HepG2 (cell line): ENCODE measurements around the gene SIM1. TPM values are rescaled to one million over a fixed set of nuclear protein-coding genes. Genes with fewer than 3 reads are reported as not detected.

Experiments used
- ATAC-seq: fragments of 200-7000 bp; cut with Tn5 transposase; 3 replicates; pipeline ENCODE4 v1.9.1; 2020; ENCODE audit warnings: mild to moderate bottlenecking, moderate library complexity
- BruUV-seq: library from RNA; stranded (reverse); fragments of 400-500 nt; replicated peaks from 2 replicates; lab custom pipeline; 2021; lab: Mats Ljungman, UMichigan
- CTCF ChIA-PET: fragments of 300-600 bp; formaldehyde crosslinking; extraction: SDS; loops from one replicate; lab custom pipeline; 2021; ENCODE audit warnings: low total read pairs, inconsistent platforms, low intra/inter-chr PET ratio; lab: Yijun Ruan, JAX
- POLR2A ChIA-PET: fragments of 350-600 bp; sonication (Branson Sonifier 250); formaldehyde crosslinking; loops from one replicate; lab custom pipeline; 2020; ENCODE audit warnings: antibody characterized with exemption, inconsistent platforms; lab: Yijun Ruan, JAX
- DNase-seq: peaks from one replicate; pipeline ENCODE4 v3.0.0-alpha.2; 2015; ENCODE audit warnings: low spot score
- FAIRE-seq: peaks from 3 replicates; lab custom pipeline; 2011; peaks lifted over from hg19 to GRCh38; lab: Jason Lieb, UNC
- H2AFZ ChIP-seq: one replicate; pipeline ENCODE4 v1.6.1; 2011; ENCODE audit warnings: low read length, inconsistent platforms
- H3K27ac ChIP-seq: fragments of 300-600 bp; 3 replicates; pipeline ENCODE4 v1.8.0; 2011; ENCODE audit warnings: mixed run types, mild to moderate bottlenecking, mixed read lengths, low read length, inconsistent platforms; ENCODE audit not compliant: insufficient read depth; ENCODE audit errors: extremely low read length
- H3K27me3 ChIP-seq, 2 experiments: fragments of 200-600 bp in 1 of 2; 2 replicates in 1 of 2; 3 replicates in 1 of 2; pipeline versions ENCODE4 v1.6.0 to v1.8.0; 2011; ENCODE audit warnings: low read length in 2 of 2, mild to moderate bottlenecking in 2 of 2, moderate library complexity in 2 of 2, inconsistent platforms in 1 of 2; ENCODE audit not compliant: insufficient read depth in 2 of 2, control insufficient read depth in 1 of 2
- H3K36me3 ChIP-seq, 2 experiments: fragments of 200-600 bp in 1 of 2; replicated peaks in 1 of 2; 2 replicates in 1 of 2; 3 replicates in 1 of 2; pipeline versions ENCODE4 v1.5.1 to v1.8.0; 2011; ENCODE audit warnings: low read length in 2 of 2, inconsistent platforms in 1 of 2; ENCODE audit not compliant: insufficient read depth in 2 of 2, control insufficient read depth in 1 of 2
- H3K4me1 ChIP-seq: 2 replicates; pipeline ENCODE4 v1.5.1; 2012; ENCODE audit warnings: low read length, inconsistent platforms; ENCODE audit not compliant: insufficient read depth
- H3K4me2 ChIP-seq: 2 replicates; pipeline ENCODE4 v1.6.0; 2011; ENCODE audit warnings: low read depth, low read length, inconsistent platforms
- H3K4me3 ChIP-seq, 3 experiments: fragments of 200-600 bp in 1 of 3; sonication (generic), shearing (Covaris generic) in 1 of 3; replicated peaks in 1 of 3; 2 replicates each; pipeline ENCODE4 v1.5.1; 2011 to 2016; ENCODE audit warnings: low read length in 3 of 3, inconsistent platforms in 2 of 3, low read depth in 2 of 3, mild to moderate bottlenecking in 2 of 3, control low read depth in 1 of 3, mixed read lengths in 1 of 3; ENCODE audit not compliant: insufficient read depth in 1 of 3
- H3K79me2 ChIP-seq: one replicate; pipeline ENCODE4 v1.6.1; 2011; ENCODE audit warnings: low read length, inconsistent platforms; ENCODE audit not compliant: insufficient read depth
- H3K9ac ChIP-seq: 2 replicates; pipeline ENCODE4 v1.6.0; 2011; ENCODE audit warnings: mild to moderate bottlenecking, low read depth, low read length, inconsistent platforms; ENCODE audit not compliant: insufficient read depth
- H3K9me3 ChIP-seq: 2 replicates; pipeline ENCODE4 v1.5.1; 2012; ENCODE audit warnings: mild to moderate bottlenecking, low read length
- H4K20me1 ChIP-seq: 2 replicates; pipeline ENCODE4 v1.6.0; 2011; ENCODE audit warnings: inconsistent platforms, mild to moderate bottlenecking, low read length, moderate library complexity; ENCODE audit not compliant: insufficient read depth
- GPN1 ChIP-seq: sonication (generic); formaldehyde crosslinking; IDR thresholded peaks from 2 replicates; pipeline ENCODE4 v1.5.1; 2020; ENCODE audit warnings: missing genetic modification reagents, borderline replicate concordance
- MXD1 ChIP-seq: sonication (generic); formaldehyde crosslinking; IDR thresholded peaks from 2 replicates; pipeline ENCODE4 v1.4.0; 2020; ENCODE audit warnings: mild to moderate bottlenecking, missing genetic modification reagents
- RBAK ChIP-seq: sonication (generic); formaldehyde crosslinking; IDR thresholded peaks from 2 replicates; pipeline ENCODE4 v1.5.1; 2020; ENCODE audit warnings: mild to moderate bottlenecking, missing genetic modification reagents
- SNAPC2 ChIP-seq: sonication (generic); formaldehyde crosslinking; IDR thresholded peaks from 2 replicates; pipeline ENCODE4 v1.8.1; 2022; ENCODE audit warnings: mild to moderate bottlenecking, missing genetic modification reagents
- TBX2 ChIP-seq: sonication (generic); formaldehyde crosslinking; IDR thresholded peaks from 2 replicates; pipeline ENCODE4 v1.5.0; 2020; ENCODE audit warnings: missing genetic modification reagents, mild to moderate bottlenecking, borderline replicate concordance
- ZBED4 ChIP-seq: sonication (generic); formaldehyde crosslinking; IDR thresholded peaks from 2 replicates; pipeline ENCODE4 v1.4.0; 2020; ENCODE audit warnings: missing genetic modification reagents, borderline replicate concordance
- ZBTB44 ChIP-seq: sonication (generic); formaldehyde crosslinking; IDR thresholded peaks from 2 replicates; pipeline ENCODE4 v1.4.0; 2020; ENCODE audit warnings: missing genetic modification reagents
- ZNF431 ChIP-seq: sonication (generic); formaldehyde crosslinking; IDR thresholded peaks from 2 replicates; pipeline ENCODE4 v1.9.0; 2022; ENCODE audit warnings: missing genetic modification reagents, low read depth, mild to moderate bottlenecking, borderline replicate concordance
- ZNF670 ChIP-seq: sonication (generic); formaldehyde crosslinking; IDR thresholded peaks from 2 replicates; pipeline ENCODE4 v1.8.0; 2022; ENCODE audit warnings: mild to moderate bottlenecking, missing genetic modification reagents, borderline replicate concordance
- ZNF746 ChIP-seq: sonication (generic); formaldehyde crosslinking; IDR thresholded peaks from 2 replicates; pipeline ENCODE4 v1.8.0; 2022; ENCODE audit warnings: mild to moderate bottlenecking, missing genetic modification reagents
- WGBS: methylation state at CpG from one replicate; pipeline ENCODE4 v1.1.6; 2017; ENCODE audit warnings: low lambda C conversion rate; 5-methylcytosine and 5-hydroxymethylcytosine counted together
- in situ Hi-C: cut with HindIII; loops from 2 replicates; pipeline ENCODE4 v1.10.0; 2017; ENCODE audit warnings: low pct_unique_long_range_greater_than_20kb; ENCODE audit not compliant: extremely low pct_ligation_motif_present
- intact Hi-C: fragments of 100-400 bp; cut with micrococcal nuclease; formaldehyde crosslinking; loops from one replicate; pipeline ENCODE4 v1.10.0; 2022; ENCODE audit not compliant: unreplicated experiment
- polyA plus RNA-seq, 8 experiments: library from polyadenylated mRNA; depleted of rRNA in 3 of 8; stranded (reverse) in 7 of 8; unstranded in 1 of 8; fragments of >200 nt; fragmentation: Illumina TruSeq in 4 of 8; extraction: Trizol in 4 of 8; gene quantifications; 2 replicates each; pipeline versions ENCODE4 v1.2.1 to v1.2.3, GENCODE V29; 2011 to 2016; ENCODE audit warnings: low read depth in 4 of 8, missing spikeins in 1 of 8, mixed read lengths in 1 of 8; ENCODE audit not compliant: insufficient read depth in 1 of 8
- total RNA-seq, 5 experiments: library from RNA; depleted of rRNA; stranded (reverse); fragments of >200 nt; fragmentation: Illumina TruSeq; extraction: Trizol; gene quantifications; 2 replicates each; pipeline ENCODE4 v1.2.3, GENCODE V29; 2016; ENCODE audit warnings: low read depth in 1 of 5
- TF ChIP-seq, protein P1 (sequence below): sonication (generic); formaldehyde crosslinking; IDR thresholded peaks from 2 replicates; pipeline ENCODE4 v1.5.0; 2020; ENCODE audit warnings: missing genetic modification reagents
- TF ChIP-seq, protein P2 (sequence below): sonication (generic); formaldehyde crosslinking; IDR thresholded peaks from 2 replicates; pipeline ENCODE4 v1.5.1; 2020; ENCODE audit warnings: missing genetic modification reagents, mild to moderate bottlenecking, borderline replicate concordance

SIM1 gene
- total and polyA plus RNA-seq, 2 of the 13 experiments (the other 11 are each of a cell fraction or from before 2014, with no cell fraction given) = not detected

DNA sequence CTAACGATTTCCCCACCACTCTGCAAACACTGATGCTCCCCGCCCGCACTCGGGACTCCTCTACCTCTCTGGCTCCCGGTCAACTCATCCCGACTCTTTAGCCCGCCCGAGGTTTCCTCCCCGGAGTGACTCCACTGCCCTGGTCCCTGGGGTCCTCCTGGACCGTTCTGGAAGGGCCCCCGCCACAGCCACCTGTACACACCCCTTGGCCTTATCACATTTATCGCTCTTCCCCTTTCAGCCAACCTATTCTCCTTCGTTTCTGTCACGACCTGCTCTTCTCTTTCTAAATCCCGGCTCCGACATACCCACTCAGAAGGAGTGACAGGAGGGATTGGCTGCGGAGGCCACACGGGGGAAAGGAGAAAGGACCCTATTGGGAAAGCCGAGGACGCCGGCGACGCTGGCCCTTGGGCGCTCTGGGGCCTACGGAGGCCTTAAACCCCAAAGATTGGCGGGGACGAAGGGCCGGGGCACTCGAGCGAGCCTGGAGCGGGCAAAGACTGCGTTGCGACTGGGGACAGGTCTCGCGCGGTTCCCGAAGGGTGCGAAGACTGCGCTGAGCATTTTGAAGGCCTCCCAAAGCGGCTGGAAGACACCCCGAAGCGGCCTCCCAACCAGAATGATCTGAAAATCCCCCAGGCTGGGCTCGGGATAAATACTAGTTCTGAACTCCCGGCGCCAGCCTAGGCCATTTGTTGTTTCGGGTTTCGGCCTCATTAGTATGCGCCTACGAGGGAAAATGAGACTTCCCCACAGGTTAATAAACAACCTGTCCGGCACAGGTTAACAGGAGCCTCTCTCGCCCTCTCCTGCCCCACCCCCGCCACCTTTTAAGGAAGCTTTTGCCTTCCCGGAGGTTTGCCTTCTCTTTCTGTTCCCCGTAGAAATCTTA is 9.2 kb downstream of the SIM1 start:
- Histone ChIP-seq H3K9ac (no peak overlapping the region), H3K9me3 (no peaks in the 10 kb centered on the region), H3K36me3 (no peaks in the 10 kb centered on the region), H4K20me1 (peaks cover 2% of the 10 kb centered on the region; the same call in 1 of the 2 replicates)
- POLR2A ChIA-PET = no interaction called here
- intact Hi-C loops = no loop called here
- TF ChIP-seq ZBTB44 (CRISPR knock-in tag) (no peak), RBAK (CRISPR knock-in tag) (no peak), SNAPC2 (no peak), ZNF746 (CRISPR knock-in tag) (no peak), TBX2 (CRISPR knock-in tag) (no peak), ZNF431 (no peak), ZNF670 (CRISPR knock-in tag) (no peak), GPN1 (no peak), ZBED4 (no peak), MXD1 (no peak)
- TF ChIP-seq, protein P1, sequence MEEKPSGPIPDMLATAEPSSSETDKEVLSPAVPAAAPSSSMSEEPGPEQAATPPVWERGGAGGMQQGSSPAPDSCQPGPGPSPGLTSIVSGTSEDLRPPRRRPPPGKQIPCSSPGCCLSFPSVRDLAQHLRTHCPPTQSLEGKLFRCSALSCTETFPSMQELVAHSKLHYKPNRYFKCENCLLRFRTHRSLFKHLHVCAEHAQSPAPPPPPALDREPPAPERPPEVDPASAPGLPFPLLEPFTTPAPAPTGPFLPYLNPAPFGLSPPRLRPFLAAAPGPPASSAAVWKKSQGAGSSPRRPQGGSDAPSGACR (CRISPR knock-in tag) = no peak
- TF ChIP-seq, protein P2, sequence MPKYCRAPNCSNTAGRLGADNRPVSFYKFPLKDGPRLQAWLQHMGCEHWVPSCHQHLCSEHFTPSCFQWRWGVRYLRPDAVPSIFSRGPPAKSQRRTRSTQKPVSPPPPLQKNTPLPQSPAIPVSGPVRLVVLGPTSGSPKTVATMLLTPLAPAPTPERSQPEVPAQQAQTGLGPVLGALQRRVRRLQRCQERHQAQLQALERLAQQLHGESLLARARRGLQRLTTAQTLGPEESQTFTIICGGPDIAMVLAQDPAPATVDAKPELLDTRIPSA (CRISPR knock-in tag) = no peak
- TF ChIP-seq, all 625 proteins: peak for 0
- no TSS peak for BruUV-seq
- in situ Hi-C loops = no loop called here
- no peak overlapping the region for H3K4me2 ChIP-seq
- CTCF ChIA-PET = no interaction called here
- 57% methylated on average over 46 of the region's 54 CpGs for WGBS
- FAIRE-seq (no peak), DNase-seq (no peak), ATAC-seq (no peak)
- no peak overlapping the region for H3K4me3 ChIP-seq
- H3K27ac ChIP-seq = no peak overlapping the region
- H3K4me1 ChIP-seq = no peaks in the 10 kb centered on the region
- no peaks in the 10 kb centered on the region for H3K79me2 ChIP-seq
- H3K27me3 ChIP-seq = peaks cover 15 to 48% of the 10 kb centered on the region in 2 experiments
- no peak overlapping the region for H2AFZ ChIP-seq
